Dermis microvascular lymphatic vessel endothelial cell (primary cell): ENCODE data around the gene MRPS2. TPM values are rescaled to one million over a fixed set of nuclear protein-coding genes. Genes with fewer than 3 reads are reported as not detected.
"Not testable (repeated sequence)": the region's sequence is repeated elsewhere in the genome, so short reads cannot be mapped to it uniquely, and the experiment has no call there.

Experiments
- DNase-seq, 2 donors: peaks; one replicate each; pipeline versions ENCODE4 v3.0.0 to v3.0.0-alpha.2; 2010; ENCODE audit warnings: low read depth in 2 of 2
- total RNA-seq: library from RNA; depleted of rRNA; stranded (reverse); fragments of >200 nt; gene quantifications from 2 replicates; pipeline ENCODE4 v1.2.1, GENCODE V29; 2014

The MRPS2 gene
- total RNA-seq, 1 donor from 2014 or later = 11.3 TPM

DNA sequence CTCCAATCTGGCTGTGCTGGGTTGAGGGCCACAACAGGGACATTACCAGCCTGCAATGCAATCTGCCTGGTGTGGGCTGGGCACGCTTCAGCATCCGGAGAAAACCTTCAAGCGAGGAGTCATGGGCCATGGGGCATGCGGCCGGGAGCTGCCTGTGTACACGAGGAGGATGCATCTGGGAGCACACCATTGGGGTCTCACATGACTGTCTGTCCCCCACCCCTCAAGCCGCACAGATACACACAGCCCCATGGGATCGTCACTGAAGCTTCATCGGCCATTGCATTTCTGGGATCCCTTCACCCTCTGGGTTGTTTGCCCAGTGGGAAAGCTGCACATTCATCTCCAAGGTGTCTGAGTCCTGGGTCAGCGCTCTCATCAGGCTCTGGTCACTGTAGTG lies 30.6 kb downstream of the MRPS2 start:
- DNase-seq = no peak

DNA sequence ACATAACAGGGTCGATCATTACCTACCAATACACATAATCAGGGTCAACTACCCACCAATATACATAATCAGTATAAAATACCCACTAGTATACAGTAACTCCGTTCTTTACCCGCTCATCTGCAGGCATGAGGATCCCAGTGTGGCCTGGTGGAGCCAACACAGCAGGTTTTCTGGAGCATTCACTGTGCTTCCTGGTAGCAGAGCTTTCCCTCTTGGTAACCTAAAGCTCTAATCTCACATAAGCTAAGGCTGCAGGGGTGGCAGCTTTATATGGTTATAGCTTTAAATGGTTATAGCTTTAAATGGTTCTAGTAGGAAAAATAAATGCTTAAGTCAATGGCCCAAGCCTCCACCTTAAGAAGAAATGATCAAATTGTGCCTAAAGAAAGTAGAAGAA lies 32.6 kb downstream of the MRPS2 start:
- DNase-seq = no peak

GRCh38 chr9:135533674-135534073 lies 33.2 kb downstream of the MRPS2 start:
- no peak for DNase-seq

GRCh38 chr9:135534192-135534711 lies 33.8 kb downstream of the MRPS2 start:
- DNase-seq = not testable (repeated sequence)

DNA sequence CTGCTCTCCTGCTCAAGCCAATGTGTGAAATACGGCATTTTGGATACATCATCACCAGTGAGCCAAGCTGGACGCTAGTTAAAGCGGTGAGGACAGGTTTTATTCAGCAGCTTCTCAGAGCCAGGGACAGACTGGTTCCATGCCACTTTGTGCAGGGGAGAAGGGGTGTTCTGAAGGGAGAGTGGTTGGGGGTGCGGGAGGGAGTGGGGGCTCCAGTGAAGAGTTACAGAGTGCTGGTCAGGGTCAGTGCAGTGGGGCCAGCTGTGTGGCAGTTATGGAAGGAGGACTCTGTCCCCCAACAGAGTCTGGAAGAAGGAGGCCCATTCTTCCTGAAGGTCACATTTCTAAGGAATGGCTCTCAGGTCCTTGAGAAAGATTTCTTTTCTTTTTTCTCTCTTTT lies 34.3 kb downstream of the MRPS2 start:
- DNase-seq = not testable (repeated sequence)

- not testable (repeated sequence) for DNase-seq
Measured at GRCh38 chr9:135535631-135536030, 35.1 kb downstream of the MRPS2 start.

- DNase-seq = no peak
Measured at GRCh38 chr9:135536216-135536615, 35.7 kb downstream of the MRPS2 start.

DNA sequence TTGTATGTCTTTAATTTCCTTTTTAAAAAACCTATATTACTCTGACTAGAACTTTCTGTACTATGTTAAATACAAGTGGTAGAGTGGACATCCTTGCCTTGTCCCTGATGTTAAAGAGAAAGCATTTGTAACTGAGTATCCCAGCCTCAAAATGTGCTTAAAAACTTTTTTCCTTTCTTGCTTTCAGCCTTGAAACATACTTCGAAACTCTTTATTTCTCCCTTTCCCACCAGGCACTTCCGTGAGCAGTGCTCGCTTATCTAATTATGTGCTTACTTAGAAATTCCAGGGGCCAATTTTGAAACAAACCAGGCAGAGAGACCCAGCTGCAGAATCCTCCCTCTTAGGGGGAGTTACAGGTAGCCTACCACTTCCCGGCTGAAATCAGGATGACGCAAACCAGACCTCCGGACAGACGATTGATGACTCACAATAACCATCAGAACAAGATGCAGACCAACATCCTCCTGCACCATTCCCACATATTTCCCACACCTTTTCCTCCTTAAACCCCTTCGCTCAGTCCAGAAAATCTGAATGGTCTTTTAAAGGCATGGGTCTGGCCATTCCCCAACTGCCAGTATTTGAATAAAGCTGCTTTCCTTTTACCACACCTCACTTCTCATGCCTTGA lies 42.9 kb downstream of the MRPS2 start:
- DNase-seq = peak in 1 of 2 donors; percentile 15

DNA sequence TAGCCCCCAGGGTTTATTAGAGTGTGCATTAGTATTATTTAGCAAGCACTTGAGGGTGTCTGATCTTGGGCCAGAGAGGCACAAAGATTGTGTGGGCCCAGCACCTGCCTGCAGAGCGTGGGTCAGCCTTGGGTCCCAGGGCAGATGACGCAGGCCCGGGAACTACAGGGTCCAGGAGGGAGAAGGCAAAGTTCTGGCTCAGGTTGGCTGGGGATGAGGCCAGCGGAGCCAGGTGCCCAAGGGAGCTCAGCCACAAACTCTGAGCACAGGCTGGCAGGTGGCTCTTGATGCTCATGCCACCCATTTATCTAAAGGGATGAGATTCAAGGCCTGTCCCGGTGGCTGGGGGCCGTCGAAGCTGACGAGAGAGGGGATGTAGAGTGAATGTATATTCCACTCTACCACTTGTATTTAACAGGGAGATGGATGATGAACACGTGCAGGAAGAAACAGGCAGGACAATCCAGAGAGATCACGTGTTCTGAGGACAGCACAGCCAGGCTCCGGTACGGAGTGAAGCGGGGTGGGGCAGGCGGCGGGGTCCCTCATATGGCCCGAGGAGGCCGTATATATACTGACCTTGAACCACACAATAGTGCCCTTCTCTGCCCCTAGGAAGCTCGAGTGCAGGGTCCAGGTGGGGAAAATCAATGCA lies 44.6 kb downstream of the MRPS2 start:
- DNase-seq = no peak

DNA sequence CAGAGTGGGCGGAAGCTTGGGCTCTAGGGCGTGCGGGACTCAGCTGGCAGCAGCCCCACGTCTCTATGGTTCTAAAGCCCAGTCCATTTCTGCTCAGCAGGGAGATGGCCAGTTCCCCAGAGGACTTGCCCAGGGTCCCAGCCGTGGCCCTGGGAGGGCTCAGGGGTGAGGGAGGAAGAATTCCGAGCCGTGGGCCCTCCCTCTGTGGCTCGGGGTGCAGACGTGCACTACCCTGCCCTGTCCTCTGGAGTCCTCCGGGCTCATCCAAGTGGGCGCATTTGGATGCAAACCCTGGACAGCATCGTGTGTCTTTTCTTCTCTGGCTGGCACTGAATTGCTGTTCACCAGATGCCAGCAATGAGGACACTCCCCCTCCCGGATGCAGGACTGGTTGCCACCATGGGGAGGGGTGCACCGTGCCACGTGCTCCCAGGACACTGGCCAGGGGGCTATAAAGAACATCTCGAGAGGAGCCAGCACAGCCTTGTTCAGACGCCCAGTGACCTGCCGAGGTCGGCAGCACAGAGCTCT lies 45.2 kb downstream of the MRPS2 start, which contains the start of gene OBP2A:
Gene OBP2A, plus strand, starts transcription at position 481 of the 531 bp plus-strand sequence. CDS start 55 bp downstream, outside the sequence.
- not testable (repeated sequence) for DNase-seq

GRCh38 chr9:135546792-135547617 lies 46.5 kb downstream of the MRPS2 start:
- not testable (repeated sequence) for DNase-seq

GRCh38 chr9:135547756-135548736 lies 47.6 kb downstream of the MRPS2 start:
- no peak for DNase-seq

DNA sequence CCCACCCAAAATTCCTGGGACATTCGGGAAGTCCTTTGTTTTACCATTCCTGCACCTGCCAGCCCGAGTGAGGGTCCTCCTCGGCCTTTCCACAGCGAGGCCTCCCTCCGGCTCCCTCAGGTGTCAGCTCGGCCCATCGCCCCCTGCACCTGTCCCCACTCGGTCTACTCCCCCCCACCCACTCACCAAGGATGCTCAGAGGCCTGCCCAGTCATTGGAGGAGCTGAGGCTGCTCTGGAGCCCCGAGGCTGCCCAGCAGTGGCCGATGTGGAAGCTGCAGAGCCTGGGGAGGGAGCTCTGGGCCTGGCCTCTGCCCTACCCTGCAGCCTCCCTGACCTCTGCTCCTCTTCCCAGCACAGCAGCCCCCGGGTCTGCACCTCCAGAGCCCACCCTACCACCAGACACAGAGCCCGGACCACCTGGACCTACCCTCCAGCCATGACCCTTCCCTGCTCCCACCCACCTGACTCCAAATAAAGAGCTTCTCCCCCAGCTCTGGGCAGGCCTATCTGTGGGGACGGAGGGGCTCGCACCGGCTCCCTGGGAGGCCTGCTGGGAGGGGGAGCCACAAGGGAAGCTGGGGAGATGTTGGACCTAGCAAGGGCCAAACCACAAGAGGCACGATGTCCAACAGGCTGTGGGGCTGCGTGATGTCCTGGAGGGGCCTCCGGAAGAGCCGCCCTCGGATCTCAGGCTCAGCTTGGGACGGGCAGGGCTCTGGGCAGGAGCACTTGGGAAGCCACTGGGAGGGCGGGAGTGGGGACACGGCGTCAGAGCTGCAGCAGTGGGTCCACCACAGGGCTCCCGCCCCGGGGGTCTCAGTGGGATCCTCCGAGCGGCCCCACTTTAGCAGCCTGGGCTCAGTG lies 49.2 kb downstream of the MRPS2 start:
- not testable (repeated sequence) for DNase-seq

DNA sequence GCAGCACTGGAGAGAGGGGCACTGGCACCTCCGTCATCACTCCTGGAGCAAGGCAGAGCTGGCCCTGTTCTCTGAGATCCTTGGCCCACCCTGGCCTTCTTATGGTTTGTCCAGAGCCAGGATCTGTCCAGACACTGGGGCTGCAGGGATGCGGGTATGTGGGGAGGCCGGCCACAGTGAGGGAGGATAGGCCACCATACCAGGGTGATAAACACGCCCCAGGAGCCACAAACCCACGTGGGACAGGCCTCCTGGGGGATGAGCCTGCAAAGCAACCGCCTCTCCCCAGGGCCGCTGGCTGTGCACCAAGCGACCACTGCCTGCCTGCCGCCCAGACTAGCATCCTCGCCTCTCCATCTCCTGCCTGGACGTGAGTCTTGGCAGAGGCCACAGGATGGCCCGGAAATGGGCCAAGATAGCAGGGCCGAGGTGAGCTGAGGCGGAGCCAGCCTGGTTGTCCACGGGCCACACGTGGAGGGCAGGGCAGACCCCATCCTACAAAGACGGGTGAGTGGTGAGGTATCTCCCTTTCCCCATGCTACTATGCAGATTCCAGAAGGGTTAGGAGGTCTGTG lies 49.9 kb downstream of the MRPS2 start:
- DNase-seq = no peak

DNA sequence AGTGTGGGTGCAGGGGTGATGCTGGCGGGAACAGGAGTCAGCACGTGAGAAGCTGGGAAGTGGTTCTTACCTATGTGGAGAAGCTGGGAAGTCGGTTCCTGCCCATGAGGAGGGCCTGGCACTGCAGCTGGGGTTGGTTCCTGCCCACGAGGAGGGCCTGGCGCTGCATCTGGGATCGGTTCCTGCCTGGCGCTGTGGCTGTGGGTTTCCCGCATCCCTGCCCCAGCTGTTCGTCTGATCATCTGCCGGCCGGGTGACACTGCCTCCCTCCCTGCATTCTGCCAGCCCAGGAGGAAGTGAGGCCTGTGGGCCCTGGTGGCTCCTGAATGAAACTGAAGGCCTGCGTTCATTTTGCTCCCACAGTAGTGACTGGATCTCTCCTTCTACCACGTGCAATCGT lies 50.5 kb downstream of the MRPS2 start:
- DNase-seq = no peak

- DNase-seq = no peak
Measured at GRCh38 chr9:135551456-135551855, 51.0 kb downstream of the MRPS2 start.

DNA sequence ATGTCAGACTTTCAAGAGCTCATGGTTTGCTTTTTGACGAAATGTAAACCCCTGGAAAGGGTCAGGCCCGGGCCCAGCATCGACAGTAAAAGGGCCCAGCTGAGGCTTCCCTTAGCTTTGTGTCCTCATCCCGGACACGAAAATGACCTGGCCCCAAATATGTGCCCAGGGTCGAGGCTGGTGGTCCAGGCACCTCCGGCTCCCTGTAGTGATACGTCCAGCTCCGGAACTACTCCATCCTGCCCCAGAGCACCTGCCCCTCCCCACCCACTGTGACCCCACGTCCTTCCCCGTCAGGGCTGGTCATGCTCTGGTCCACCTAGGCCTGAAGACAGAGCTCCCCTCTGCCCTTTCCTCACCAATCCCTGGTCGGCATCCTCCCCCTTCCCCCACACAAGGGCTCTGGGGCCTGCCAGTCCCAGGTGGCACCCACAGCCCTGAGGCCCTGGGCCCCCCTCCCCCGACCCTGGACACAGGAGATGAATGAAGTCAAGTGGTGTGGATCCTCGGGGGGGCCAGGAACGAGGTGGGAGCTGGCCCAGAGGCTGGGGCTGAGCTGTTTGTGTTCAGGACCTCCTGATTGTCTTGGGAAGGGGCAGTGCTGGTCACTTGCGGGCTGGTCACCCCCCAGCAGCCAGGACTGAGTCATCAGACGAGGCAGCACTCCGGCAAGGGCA lies 51.7 kb downstream of the MRPS2 start:
- no peak for DNase-seq

GRCh38 chr9:135552698-135553171 lies 52.3 kb downstream of the MRPS2 start:
- no peak for DNase-seq
